Activated CD8-positive, alpha-beta memory T cell treated with anti-CD3 and anti-CD28 coated beads for 1 hour (primary cell): ENCODE measurements around the gene AKAP13.

Experiments
- DNase-seq, 2 donors: peaks; one replicate each; pipeline ENCODE4 v3.0.0-alpha.2; 2020; ENCODE audit warnings: low read depth in 1 of 2; ENCODE audit errors: extremely low read depth in 1 of 2

Gene AKAP13

DNA sequence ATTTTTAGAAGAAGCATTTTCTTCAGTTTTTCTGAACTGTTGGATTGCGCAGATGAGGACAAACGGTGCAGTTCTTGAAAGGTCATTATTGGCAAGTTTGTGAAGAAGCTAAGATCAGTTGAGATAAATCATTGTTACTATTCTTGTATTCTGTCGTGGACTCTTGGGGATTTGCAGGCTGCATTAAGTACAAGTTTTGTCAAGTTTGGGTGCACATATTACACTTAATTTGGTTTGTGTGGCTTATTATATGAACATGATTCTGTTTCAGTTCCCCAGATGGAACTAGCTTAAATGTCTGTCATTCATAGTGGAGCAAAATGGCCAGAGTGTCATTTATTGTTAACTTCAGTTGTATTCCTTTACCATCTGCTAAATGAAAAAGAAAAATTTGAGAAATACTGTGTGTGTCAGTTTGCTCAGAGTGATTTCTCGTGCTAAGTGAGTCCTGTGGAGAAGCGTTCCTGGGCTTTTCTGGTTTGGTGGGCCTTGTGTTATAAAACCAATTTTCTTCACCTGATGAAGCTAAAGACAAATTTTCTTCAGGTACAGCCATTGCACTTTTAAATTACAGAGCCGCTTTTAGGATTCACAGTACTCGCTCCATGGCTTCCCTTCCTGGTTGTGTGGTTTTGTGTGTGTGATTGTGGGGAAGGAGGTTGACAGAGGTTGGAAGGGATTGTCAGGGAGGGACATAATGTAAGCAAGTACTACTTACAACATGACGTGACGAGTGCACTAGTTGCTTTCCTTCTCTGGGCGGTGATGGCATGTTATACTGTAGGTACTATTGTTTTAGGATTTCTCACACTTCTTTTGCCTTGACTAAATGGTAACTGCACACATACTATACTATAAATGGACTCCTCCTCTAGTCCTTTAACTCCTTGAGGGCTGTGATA, 1.7 kb downstream of the AKAP13 start:
- no peak for DNase-seq

DNA sequence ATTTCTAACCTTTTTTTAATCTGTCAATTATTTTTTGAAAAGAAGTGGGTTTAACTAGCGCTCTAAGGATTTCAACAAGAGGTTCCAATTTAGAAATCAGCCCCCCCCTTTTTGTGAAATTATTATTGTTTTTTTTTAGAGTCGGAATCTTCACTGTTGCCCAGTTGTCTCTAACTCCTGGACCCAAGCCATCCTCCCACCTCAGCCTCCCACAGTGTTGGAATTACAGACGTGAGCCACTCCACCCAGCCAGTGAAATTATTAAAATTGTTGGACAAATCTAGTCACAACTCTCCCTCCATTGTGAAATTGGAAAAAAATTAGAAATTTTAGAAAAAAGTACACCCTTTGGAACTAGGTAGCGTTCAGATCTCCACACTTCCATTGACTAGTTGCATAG, 2.5 kb downstream of the AKAP13 start:
- no peak for DNase-seq

DNA sequence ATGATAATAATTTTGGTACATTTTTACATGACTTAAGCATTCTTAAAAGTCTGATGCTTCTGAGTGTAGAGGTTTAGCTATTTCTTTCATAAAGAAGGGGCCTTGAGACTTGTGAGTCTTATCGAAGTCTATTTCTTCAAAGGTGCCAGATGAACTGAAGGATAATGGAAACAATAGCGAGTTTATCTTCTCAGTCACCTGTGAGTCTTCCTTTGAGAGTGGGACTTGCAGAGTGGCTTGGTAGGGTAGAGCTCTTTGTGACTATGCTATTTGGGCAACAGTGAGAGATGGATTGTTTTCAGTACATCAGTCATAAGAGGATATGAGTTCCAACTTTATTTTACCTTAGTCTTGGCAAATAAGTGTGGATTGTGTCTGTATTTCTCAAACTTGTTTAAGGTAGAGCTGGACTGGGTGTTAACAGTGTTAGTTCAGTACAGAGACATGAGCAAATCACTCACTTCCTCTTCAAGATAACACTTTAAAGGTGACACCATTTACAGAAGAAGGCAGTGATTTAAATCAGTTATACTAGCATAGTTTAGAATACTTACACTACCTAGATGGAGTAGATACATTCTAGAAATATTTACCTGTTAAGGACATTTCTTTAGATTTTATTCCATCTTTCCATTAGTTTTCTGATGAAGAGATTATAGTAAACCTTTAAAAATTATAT, 3.2 kb downstream of the AKAP13 start:
- DNase-seq = no peak

- DNase-seq = no peak
Observed at GRCh38 chr15:85386261-85386660, 5.9 kb downstream of the AKAP13 start.

GRCh38 chr15:85388566-85389305, 8.3 kb downstream of the AKAP13 start:
- DNase-seq = no peak

GRCh38 chr15:85389306-85389650, 8.9 kb downstream of the AKAP13 start:
- DNase-seq = no peak

DNA sequence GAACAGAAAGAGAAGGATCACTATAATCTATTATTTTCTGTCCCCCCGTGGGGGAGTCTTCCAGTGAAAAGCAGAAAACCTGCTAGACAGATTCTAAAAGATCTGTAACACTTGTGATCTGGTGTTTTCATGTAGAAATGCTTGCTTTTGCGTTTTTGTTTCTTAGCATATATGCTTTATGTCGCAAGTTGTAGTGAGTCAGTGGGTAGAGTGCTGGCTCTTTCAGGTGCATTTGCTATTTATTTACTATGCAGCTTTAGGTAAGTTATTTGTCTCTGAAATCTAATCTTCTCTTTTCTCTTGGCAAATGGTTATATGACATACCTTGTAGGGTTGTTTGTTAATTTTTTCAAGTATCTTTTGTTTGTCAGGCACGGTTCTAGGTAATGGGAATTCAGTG, 9.4 kb downstream of the AKAP13 start:
- DNase-seq = no peak

DNA sequence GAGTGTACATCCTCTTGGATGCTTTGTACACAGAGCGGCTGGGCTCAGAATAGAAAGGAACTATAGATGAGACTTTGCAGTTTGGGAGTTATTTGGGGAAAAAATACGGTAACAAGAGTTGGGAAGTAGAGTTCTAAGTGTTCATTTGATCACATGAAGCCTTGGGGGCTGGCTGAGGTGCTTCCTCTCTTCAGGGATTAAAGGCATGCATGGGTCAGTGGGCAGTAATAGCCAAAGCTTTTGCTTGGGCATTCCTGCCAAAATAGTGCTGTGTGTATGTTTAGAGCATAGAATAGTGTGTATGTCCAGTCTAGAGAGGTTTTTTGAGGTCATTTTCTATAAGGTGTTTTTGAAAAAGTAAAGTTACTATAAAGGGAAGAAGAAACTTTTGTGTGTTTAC, 12.8 kb downstream of the AKAP13 start:
- no peak for DNase-seq

- DNase-seq = no peak
Observed at GRCh38 chr15:85394554-85395333, 14.3 kb downstream of the AKAP13 start.

DNA sequence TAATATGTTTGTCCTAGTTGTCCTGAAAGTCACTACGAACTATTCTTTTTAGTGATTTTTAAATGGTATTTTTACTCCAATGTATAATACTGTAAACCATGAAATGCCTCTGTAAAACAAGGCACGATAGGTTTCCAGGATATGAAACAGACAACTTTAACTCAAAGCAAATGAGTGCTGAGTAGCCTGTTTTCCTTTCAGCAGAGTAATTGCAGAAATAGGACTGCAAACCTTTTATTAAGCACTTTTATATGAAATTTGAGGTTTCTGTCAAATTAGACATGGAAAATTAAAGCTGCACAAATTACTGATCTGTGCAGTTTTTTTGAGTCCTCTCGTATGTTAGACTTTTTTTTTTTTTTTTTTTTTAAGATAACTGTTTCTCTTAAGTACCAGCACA, 16.2 kb downstream of the AKAP13 start:
- no peak for DNase-seq

DNA sequence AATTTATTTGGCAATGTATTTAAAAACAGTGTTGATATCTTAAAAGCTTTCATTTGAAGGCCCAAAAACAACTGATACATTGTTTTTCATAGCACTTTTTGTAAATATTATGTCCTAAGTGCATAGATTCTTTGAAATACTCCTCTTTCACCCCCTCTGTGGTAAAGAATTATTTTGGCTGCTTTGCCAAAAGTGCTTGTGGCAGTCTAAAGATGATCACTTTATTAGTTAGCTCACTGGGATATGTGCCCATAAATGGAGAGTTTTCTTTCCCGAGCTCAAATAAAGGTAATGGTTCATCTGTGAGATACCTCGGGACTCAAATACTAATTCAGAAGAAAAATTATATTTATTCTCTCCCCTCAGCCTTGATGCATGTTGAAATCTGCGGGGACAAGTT, 16.7 kb downstream of the AKAP13 start:
- DNase-seq = no peak

- DNase-seq = no peak
Observed at GRCh38 chr15:85397926-85398325, 17.5 kb downstream of the AKAP13 start.

DNA sequence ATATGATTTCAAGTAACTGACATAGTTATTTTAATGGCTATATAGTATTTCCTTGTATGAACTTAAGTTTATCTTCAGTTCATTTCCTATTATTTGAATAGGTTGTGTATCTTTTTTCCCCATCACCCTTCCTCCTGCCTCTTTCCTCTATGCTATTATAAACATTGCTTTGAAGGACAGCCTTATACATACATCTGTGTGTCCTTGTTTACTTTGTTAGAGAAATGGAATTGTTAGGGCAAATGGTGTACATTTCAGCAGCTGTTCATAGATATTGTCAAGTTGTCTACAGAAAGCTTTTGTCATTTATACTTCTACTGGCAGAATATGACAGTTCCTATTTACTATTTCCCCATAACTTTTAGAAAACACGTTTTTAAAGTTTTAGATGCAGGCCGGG, 18.4 kb downstream of the AKAP13 start:
- no peak for DNase-seq

- no peak for DNase-seq
Observed at GRCh38 chr15:85399627-85400026, 19.2 kb downstream of the AKAP13 start.

DNA sequence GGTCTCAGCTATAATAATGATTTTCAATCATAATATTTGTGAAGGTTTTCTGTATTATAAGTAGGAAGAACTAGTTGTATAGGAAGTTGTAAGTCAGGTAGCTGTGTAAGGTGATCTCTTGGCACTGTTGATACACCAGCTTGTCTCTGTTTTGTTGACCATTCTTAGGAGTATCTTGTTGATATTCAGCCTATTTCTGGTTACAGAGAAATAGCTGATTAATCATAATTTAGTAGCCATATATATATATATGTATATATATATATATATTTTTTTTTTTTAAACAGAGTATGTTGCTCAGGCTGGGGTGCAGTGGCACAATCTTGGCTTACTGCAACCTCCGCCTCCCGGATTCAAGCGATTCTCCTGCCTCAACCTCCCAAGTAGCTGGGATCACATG, 20.2 kb downstream of the AKAP13 start:
- DNase-seq = no peak

- DNase-seq = no peak
Observed at GRCh38 chr15:85401108-85401774, 20.8 kb downstream of the AKAP13 start.

- DNase-seq = no peak
Observed at GRCh38 chr15:85402195-85402881, 21.9 kb downstream of the AKAP13 start.

GRCh38 chr15:85403745-85404144, 23.3 kb downstream of the AKAP13 start:
- no peak for DNase-seq

GRCh38 chr15:85404176-85404917, 23.9 kb downstream of the AKAP13 start:
- DNase-seq = no peak
